Measurements from ENCODE around the gene LCE3A.

GRCh38 chr1:152656459-152656858 lies 33.6 kb upstream of the LCE3A start:
- no peak for TF ChIP-seq POLR2A (IDR thresholded peaks at IDR 0.05; ENCODE audit: low read length)
- no peak for TF ChIP-seq GATA1 (IDR thresholded peaks at IDR 0.05; ENCODE audit: low read depth, low read length)
